Fibroblast of lung (primary cell): Measurements from ENCODE around the gene KCNG2.

Experiments used
- CTCF ChIP-seq, 2 donors: IDR thresholded peaks in 1 of 2; conservative IDR thresholded peaks in 1 of 2; 1 replicate in 1 of 2; 2 replicates in 1 of 2; pipeline ENCODE4 v1.5.1; 2011 to 2012; ENCODE audit warnings: low read length in 2 of 2, control low read depth in 1 of 2, inconsistent platforms in 1 of 2, low read depth in 1 of 2, mild to moderate bottlenecking in 1 of 2
- EZH2 ChIP-seq: IDR thresholded peaks from 2 replicates; pipeline ENCODE4 v1.5.1; 2012; ENCODE audit warnings: low read length, control low read depth, mild to moderate bottlenecking; ENCODE audit errors: missing control alignments

- TF ChIP-seq CTCF (conservative IDR thresholded peaks at IDR 0.05 in 1 of 2, IDR thresholded peaks at IDR 0.05 in 1 of 2; ENCODE audit: low read depth in 1 of 2, low read length in 2 of 2) (no peak), EZH2 (no peak)
These were observed 13.4 kb upstream of the KCNG2 start for GRCh38 chr18:79784071-79784913.
